ENCODE results near the gene TSC1.

- TF ChIP-seq CTCF (IDR thresholded peaks at IDR 0.05; ENCODE audit: poor library complexity) (no peak), EZH2 (IDR thresholded peaks at IDR 0.05; ENCODE audit: borderline replicate concordance) (no peak), EZH2phosphoT487 (IDR thresholded peaks at IDR 0.05; ENCODE audit: low read depth, severe bottlenecking, unreplicated experiment) (no peak)
These were observed 64.1 kb downstream of the TSC1 start for GRCh38 chr9:132880324-132880661.
